SJSA1 (cell line): Measurements from ENCODE around the gene LRRIQ4. TPM values are rescaled to one million over a fixed set of nuclear protein-coding genes. Genes with fewer than 3 reads are reported as not detected.

Experiments used
- DNase-seq, 2 experiments: peaks; one replicate each; pipeline ENCODE4 v3.0.0-alpha.2; 2015 to 2020; ENCODE audit warnings: low spot score in 2 of 2, low read depth in 1 of 2
- H3K27ac ChIP-seq: fragments of 250-450 bp; sonication (Bioruptor Pico); 2 replicates; pipeline ENCODE4 v1.5.1; 2020; ENCODE audit warnings: mild to moderate bottlenecking, moderate library complexity
- H3K27me3 ChIP-seq: fragments of 250-450 bp; sonication (Bioruptor Pico); replicated peaks from 2 replicates; pipeline ENCODE4 v1.5.1; 2020; ENCODE audit warnings: mild to moderate bottlenecking, moderate library complexity
- H3K36me3 ChIP-seq: fragments of 250-450 bp; sonication (Bioruptor Pico); 2 replicates; pipeline ENCODE4 v1.5.1; 2020; ENCODE audit warnings: mild to moderate bottlenecking
- H3K4me1 ChIP-seq: fragments of 250-450 bp; sonication (Bioruptor Pico); replicated peaks from 2 replicates; pipeline ENCODE4 v1.6.1; 2021; ENCODE audit warnings: mild to moderate bottlenecking
- H3K4me3 ChIP-seq: fragments of 250-450 bp; sonication (Bioruptor Pico); 2 replicates; pipeline ENCODE4 v1.5.1; 2020; ENCODE audit warnings: mild to moderate bottlenecking
- H3K9me3 ChIP-seq: fragments of 250-450 bp; sonication (Bioruptor Pico); replicated peaks from 2 replicates; pipeline ENCODE4 v1.5.1; 2020; ENCODE audit warnings: mild to moderate bottlenecking
- total RNA-seq: library from RNA; depleted of rRNA; stranded (reverse); fragments of >200 nt; shearing (Covaris generic); gene quantifications from 2 replicates; pipeline ENCODE4 v1.2.3, GENCODE V29; 2014

LRRIQ4 gene
- total RNA-seq, 1 experiment from 2014 or later, result not detected

DNA sequence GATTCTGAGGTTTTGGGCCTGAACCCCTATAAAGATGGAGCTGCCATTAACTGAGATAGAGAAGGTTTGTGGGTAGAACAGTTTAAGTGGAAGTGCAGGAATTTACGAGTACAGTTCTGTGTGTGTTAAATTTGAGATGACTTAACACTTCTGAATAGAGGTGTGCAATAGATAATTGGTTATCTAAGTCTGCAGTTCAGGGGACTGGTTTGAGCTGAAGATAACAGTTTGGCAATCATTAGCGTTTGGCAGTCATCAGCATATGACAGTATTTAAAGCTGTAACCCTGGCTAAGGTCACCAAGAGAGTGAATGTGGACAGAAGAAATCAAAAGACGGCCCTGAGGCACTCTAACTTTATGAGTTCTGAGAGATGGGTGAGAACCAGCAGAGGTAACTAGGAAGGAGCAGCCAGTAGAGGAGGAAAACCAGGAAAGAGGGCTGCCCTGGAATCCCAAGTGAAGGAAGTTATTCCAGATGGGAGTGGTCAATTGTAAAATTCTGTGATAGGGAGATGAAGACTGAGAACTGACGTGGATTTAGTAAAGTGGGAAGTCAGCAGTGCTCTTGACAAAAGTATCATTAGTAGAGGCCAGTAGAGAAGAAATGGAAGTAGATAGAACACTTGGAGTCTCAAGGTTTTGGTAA, 31.3 kb upstream of the LRRIQ4 start:
- Histone ChIP-seq H3K4me1 (no peaks in the 10 kb centered on the region), H3K9me3 (no peaks in the 10 kb centered on the region), H3K27me3 (no peaks in the 10 kb centered on the region), H3K36me3 (peaks cover 89% of the 10 kb centered on the region), H3K4me3 (no peak overlapping the region), H3K27ac (no peak overlapping the region)
- no peak for DNase-seq

DNA sequence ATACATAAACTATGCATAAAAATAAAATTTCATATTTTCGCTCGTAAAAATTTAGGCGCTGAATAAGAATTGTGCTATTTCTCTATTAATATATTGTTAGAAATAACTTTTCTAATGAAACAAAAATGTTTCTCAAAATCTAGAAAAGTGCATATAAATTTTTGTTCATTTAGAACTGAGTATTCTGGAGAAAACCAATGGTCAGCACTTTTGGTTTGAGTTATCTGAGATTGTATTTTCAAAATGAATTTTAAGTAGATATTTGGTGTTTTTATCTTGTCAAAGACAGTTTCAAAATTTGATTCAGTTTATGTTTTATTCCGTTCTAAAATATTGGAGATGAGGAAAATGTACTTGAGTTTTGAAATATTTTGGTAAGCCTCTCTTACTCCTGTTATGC, 25.6 kb upstream of the LRRIQ4 start:
- Histone ChIP-seq H3K27me3 (no peaks in the 10 kb centered on the region), H3K9me3 (no peaks in the 10 kb centered on the region), H3K36me3 (peaks cover 53% of the 10 kb centered on the region), H3K4me3 (no peak overlapping the region), H3K27ac (no peak overlapping the region), H3K4me1 (no peaks in the 10 kb centered on the region)
- DNase-seq, result no peak

DNA sequence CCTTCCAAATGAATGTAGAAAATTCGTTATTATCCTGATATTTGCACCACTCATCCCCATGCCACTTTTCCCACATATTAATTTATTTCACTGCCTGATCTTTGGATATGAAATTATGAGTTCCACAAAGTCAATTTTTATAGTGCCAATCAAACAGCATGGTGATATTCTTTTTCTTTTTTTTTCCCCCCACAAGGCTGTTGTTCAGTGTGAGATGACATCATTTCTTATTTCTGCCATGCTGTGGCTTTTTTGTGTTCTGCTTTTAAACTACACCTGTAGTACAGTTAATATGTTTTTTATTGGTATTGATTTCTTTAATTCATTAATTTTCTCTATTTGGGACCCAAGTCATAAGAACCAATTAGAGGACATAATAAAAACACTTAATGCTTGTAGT, 24.9 kb upstream of the LRRIQ4 start:
- H3K27ac ChIP-seq, result no peak overlapping the region
- H3K4me3 ChIP-seq, result no peak overlapping the region
- peaks cover 46% of the 10 kb centered on the region for H3K36me3 ChIP-seq
- no peaks in the 10 kb centered on the region for H3K27me3 ChIP-seq
- H3K9me3 ChIP-seq, result no peaks in the 10 kb centered on the region
- no peak for DNase-seq
- H3K4me1 ChIP-seq, result no peaks in the 10 kb centered on the region

- H3K27ac ChIP-seq, result no peak overlapping the region
- no peak overlapping the region for H3K4me3 ChIP-seq
- H3K27me3 ChIP-seq, result no peaks in the 10 kb centered on the region
- no peaks in the 10 kb centered on the region for H3K4me1 ChIP-seq
- H3K36me3 ChIP-seq, result peaks cover 27% of the 10 kb centered on the region
- DNase-seq, result no peak
- no peaks in the 10 kb centered on the region for H3K9me3 ChIP-seq
Measured at GRCh38 chr3:169790219-169790618, 22.5 kb upstream of the LRRIQ4 start.

DNA sequence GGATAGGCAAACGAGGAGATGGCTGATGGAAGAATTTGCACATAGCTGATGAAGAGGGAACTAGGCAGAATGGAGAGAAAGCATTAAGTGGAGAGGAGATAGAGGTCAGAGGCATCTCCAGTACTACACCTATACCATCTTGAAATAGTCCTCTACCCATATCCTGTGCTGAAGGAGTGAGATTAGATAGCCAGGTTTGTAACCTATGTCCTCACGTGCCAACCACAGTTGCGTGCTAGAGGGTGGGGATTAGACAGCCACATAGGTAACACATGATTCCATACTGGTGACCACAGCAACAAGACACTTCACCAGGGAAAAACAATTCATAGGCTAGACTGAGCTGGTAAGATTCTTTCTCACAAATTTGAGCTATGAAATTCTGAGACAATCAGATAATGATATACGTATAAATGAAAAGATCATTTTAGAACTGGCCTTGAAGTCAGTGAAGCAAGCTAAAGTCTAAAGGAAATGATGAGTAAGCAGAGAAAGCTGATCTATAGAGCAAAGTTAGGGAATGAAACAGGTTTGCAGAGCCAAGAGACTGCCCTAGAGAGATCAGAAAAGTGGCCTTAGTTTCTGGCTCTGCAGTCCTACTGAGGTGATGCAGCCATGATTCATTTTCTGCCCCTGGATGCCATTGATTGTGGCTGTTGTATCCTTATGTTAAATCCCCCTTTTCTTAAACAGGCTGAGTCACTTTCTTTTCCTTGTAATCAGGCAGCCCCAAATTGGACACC, 21.8 kb upstream of the LRRIQ4 start:
- Histone ChIP-seq H3K9me3 (no peaks in the 10 kb centered on the region), H3K4me1 (no peaks in the 10 kb centered on the region), H3K27ac (no peak overlapping the region), H3K36me3 (peaks cover 20% of the 10 kb centered on the region), H3K4me3 (no peak overlapping the region), H3K27me3 (no peaks in the 10 kb centered on the region)
- DNase-seq, result no peak

DNA sequence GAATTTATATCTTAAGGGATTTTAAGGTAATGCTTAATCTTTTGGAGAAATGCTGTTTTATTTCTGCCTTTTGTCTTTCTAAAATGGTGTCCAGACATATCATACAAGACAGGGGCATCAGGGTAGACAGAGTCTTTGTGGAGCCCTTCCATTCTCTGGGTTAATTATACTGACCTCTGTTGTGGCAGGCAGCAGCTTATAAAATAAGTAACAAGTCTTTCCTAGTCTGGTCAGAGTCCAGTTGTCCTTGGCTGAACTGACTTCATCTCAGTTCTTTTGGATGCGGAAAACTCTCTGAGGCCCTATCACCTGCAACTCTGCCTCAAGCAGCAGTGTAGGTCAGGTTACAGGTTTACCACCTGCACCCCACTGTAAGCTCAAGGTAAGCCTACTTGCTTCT, 20.3 kb upstream of the LRRIQ4 start:
- no peaks in the 10 kb centered on the region for H3K27me3 ChIP-seq
- no peak for DNase-seq
- no peak overlapping the region for H3K4me3 ChIP-seq
- no peaks in the 10 kb centered on the region for H3K9me3 ChIP-seq
- no peaks in the 10 kb centered on the region for H3K4me1 ChIP-seq
- peaks cover 5% of the 10 kb centered on the region for H3K36me3 ChIP-seq
- H3K27ac ChIP-seq, result no peak overlapping the region

GRCh38 chr3:169804681-169805080, 8.0 kb upstream of the LRRIQ4 start:
- no peaks in the 10 kb centered on the region for H3K36me3 ChIP-seq
- no peak overlapping the region for H3K4me3 ChIP-seq
- DNase-seq, result no peak
- H3K4me1 ChIP-seq, result no peaks in the 10 kb centered on the region
- no peak overlapping the region for H3K27ac ChIP-seq
- no peaks in the 10 kb centered on the region for H3K27me3 ChIP-seq
- no peaks in the 10 kb centered on the region for H3K9me3 ChIP-seq

GRCh38 chr3:169809230-169809795, 3.4 kb upstream of the LRRIQ4 start:
- Histone ChIP-seq H3K27me3 (peaks cover 5% of the 10 kb centered on the region; the same call in 1 of the 2 replicates), H3K9me3 (no peaks in the 10 kb centered on the region), H3K36me3 (no peaks in the 10 kb centered on the region), H3K27ac (no peak overlapping the region), H3K4me1 (peaks cover 7% of the 10 kb centered on the region; the same call in 1 of the 2 replicates), H3K4me3 (no peak overlapping the region)
- no peak for DNase-seq

GRCh38 chr3:169811631-169812331, 889 bp upstream of the LRRIQ4 start:
- H3K4me3 ChIP-seq, result peak overlapping the region; percentile 21
- H3K27ac ChIP-seq, result no peak overlapping the region

DNA sequence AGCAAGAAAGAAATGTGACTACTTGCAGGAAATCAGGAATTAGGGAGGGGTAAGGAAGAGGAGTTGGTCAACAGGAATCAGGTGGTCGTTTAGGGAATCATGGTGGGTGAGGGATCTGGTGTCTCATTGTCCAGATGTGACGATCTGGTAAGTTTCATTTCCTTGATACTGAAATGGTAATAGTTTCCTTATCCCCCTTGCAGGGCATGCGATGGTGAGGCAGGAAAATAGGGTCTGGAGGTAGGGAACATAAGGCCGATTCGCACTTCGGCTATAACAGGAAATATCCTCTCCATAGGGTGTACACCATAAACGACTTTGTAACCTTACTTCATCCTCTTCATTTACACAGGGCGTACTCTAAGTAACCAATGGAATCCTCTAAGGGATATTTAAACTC, 608 bp downstream of the LRRIQ4 start:
- Histone ChIP-seq H3K4me1 (peaks cover 7% of the 10 kb centered on the region; the same call in 1 of the 2 replicates), H3K27ac (no peak overlapping the region), H3K4me3 (no peak overlapping the region), H3K9me3 (peaks cover 5% of the 10 kb centered on the region; the same call in 1 of the 2 replicates), H3K27me3 (peaks cover 5% of the 10 kb centered on the region; the same call in 1 of the 2 replicates), H3K36me3 (no peaks in the 10 kb centered on the region)
- DNase-seq, result no peak

More at GRCh38 chr3:169811631-169812331, 889 bp upstream of the LRRIQ4 start:
- H3K27me3 ChIP-seq, result peaks cover 5% of the 10 kb centered on the region; the same call in 1 of the 2 replicates
- H3K36me3 ChIP-seq, result no peaks in the 10 kb centered on the region
- H3K4me1 ChIP-seq, result peaks cover 7% of the 10 kb centered on the region; the same call in 1 of the 2 replicates
- H3K9me3 ChIP-seq, result peaks cover 5% of the 10 kb centered on the region; the same call in 1 of the 2 replicates
- no peak for DNase-seq

GRCh38 chr3:169813757-169814517, 1.3 kb downstream of the LRRIQ4 start:
- peaks cover 7% of the 10 kb centered on the region; the same call in 1 of the 2 replicates for H3K4me1 ChIP-seq
- no peak for DNase-seq
- H3K4me3 ChIP-seq, result no peak overlapping the region
- H3K9me3 ChIP-seq, result peaks cover 5% of the 10 kb centered on the region; the same call in 1 of the 2 replicates
- peaks cover 8% of the 10 kb centered on the region; the same call in 1 of the 2 replicates for H3K27me3 ChIP-seq
- no peaks in the 10 kb centered on the region for H3K36me3 ChIP-seq
- H3K27ac ChIP-seq, result no peak overlapping the region

- H3K4me3 ChIP-seq, result no peak overlapping the region
- no peak for DNase-seq
- H3K4me1 ChIP-seq, result peaks cover 7% of the 10 kb centered on the region; the same call in 1 of the 2 replicates
- peaks cover 8% of the 10 kb centered on the region; the same call in 1 of the 2 replicates for H3K27me3 ChIP-seq
- H3K27ac ChIP-seq, result no peak overlapping the region
- H3K36me3 ChIP-seq, result no peaks in the 10 kb centered on the region
- peaks cover 5% of the 10 kb centered on the region; the same call in 1 of the 2 replicates for H3K9me3 ChIP-seq
Measured at GRCh38 chr3:169815590-169816150, 3.0 kb downstream of the LRRIQ4 start.

GRCh38 chr3:169818316-169818715, 5.6 kb downstream of the LRRIQ4 start:
- no peak for DNase-seq
- peaks cover 5% of the 10 kb centered on the region; the same call in 1 of the 2 replicates for H3K9me3 ChIP-seq
- no peak overlapping the region for H3K4me3 ChIP-seq
- no peak overlapping the region for H3K27ac ChIP-seq
- H3K4me1 ChIP-seq, result no peaks in the 10 kb centered on the region
- no peaks in the 10 kb centered on the region for H3K36me3 ChIP-seq
- H3K27me3 ChIP-seq, result 0 out of 2 replicates have a peak, but pooled peaks cover 3% of the 10 kb centered on the region
